WTC11 (cell line): ENCODE measurements around the gene PSMA7. TPM values are rescaled to one million over a fixed set of nuclear protein-coding genes. Genes with fewer than 3 reads are reported as not detected.

Experiments used
- ATAC-seq: fragments of 200-7000 bp; cut with Tn5 transposase; 2 replicates; pipeline ENCODE4 v1.10.0; 2021; ENCODE audit warnings: mild to moderate bottlenecking, moderate library complexity
- CTCF ChIA-PET: fragments of 300-600 bp; sonication (Branson Sonifier 250); formaldehyde crosslinking; loops from one replicate; lab custom pipeline; 2021; ENCODE audit warnings: antibody characterized with exemption; lab: Charles Lee
- POLR2A ChIA-PET: fragments of 350-600 bp; sonication (Branson Sonifier 250); formaldehyde crosslinking; loops from one replicate; lab custom pipeline; 2021; ENCODE audit warnings: antibody characterized with exemption; lab: Charles Lee
- DNase-seq: peaks from one replicate; pipeline ENCODE4 v3.0.0; 2021; ENCODE audit warnings: low spot score
- H3K27ac Mint-ChIP-seq: 2 replicates; pipeline ENCODE4 v1.8.0; 2021; ENCODE audit warnings: mixed read lengths
- H3K27me3 Mint-ChIP-seq: 2 replicates; pipeline ENCODE4 v1.8.0; 2021; ENCODE audit warnings: low read depth, mild to moderate bottlenecking, moderate library complexity, mixed read lengths
- H3K36me3 Mint-ChIP-seq: 2 replicates; pipeline ENCODE4 v1.8.0; 2021; ENCODE audit warnings: mixed read lengths
- H3K4me1 Mint-ChIP-seq: 2 replicates; pipeline ENCODE4 v1.8.0; 2022; ENCODE audit warnings: mixed read lengths
- H3K4me3 Mint-ChIP-seq: 2 replicates; pipeline ENCODE4 v1.8.0; 2021; ENCODE audit warnings: mild to moderate bottlenecking, moderate library complexity, mixed read lengths
- H3K9me3 Mint-ChIP-seq: 2 replicates; pipeline ENCODE4 v1.8.0; 2021; ENCODE audit warnings: mixed read lengths
- ARID4B ChIP-seq: sonication (generic); formaldehyde crosslinking; IDR thresholded peaks from 2 replicates; pipeline ENCODE4 v1.8.0; 2023; ENCODE audit warnings: missing genetic modification reagents, mild to moderate bottlenecking, borderline replicate concordance
- CBFB ChIP-seq: sonication (generic); formaldehyde crosslinking; IDR thresholded peaks from 2 replicates; pipeline ENCODE4 v1.8.1; 2022; ENCODE audit warnings: mild to moderate bottlenecking, low read depth, missing genetic modification reagents
- E2F5 ChIP-seq: sonication (generic); formaldehyde crosslinking; IDR thresholded peaks from 2 replicates; pipeline ENCODE4 v1.8.1; 2022; ENCODE audit warnings: mild to moderate bottlenecking, moderate library complexity, missing genetic modification reagents
- ETV6 ChIP-seq: sonication (generic); formaldehyde crosslinking; IDR thresholded peaks from 2 replicates; pipeline ENCODE4 v1.8.1; 2022; ENCODE audit warnings: mild to moderate bottlenecking, missing genetic modification reagents
- FOXK1 ChIP-seq: sonication (generic); formaldehyde crosslinking; IDR thresholded peaks from 2 replicates; pipeline ENCODE4 v1.8.0; 2022; ENCODE audit warnings: mild to moderate bottlenecking, moderate library complexity, missing genetic modification reagents
- IRF1 ChIP-seq: sonication (generic); formaldehyde crosslinking; IDR thresholded peaks from 2 replicates; pipeline ENCODE4 v1.8.0; 2023; ENCODE audit warnings: missing genetic modification reagents
- IRF2 ChIP-seq: sonication (generic); formaldehyde crosslinking; IDR thresholded peaks from 2 replicates; pipeline ENCODE4 v1.8.0; 2022; ENCODE audit warnings: low read depth, missing genetic modification reagents, borderline replicate concordance
- JAZF1 ChIP-seq: fragments of 250-450 bp; sonication (Bioruptor Pico); IDR thresholded peaks from 2 replicates; pipeline ENCODE4 v1.9.0; 2021; ENCODE audit warnings: moderate library complexity, mild to moderate bottlenecking, inconsistent platforms
- JUN ChIP-seq: sonication (generic); formaldehyde crosslinking; IDR thresholded peaks from 2 replicates; pipeline ENCODE4 v1.8.0; 2023; ENCODE audit warnings: mild to moderate bottlenecking, missing genetic modification reagents
- MAX ChIP-seq: sonication (generic); formaldehyde crosslinking; IDR thresholded peaks from 2 replicates; pipeline ENCODE4 v1.8.0; 2022; ENCODE audit warnings: mild to moderate bottlenecking, missing genetic modification reagents
- NR1H2 ChIP-seq: sonication (generic); formaldehyde crosslinking; IDR thresholded peaks from 2 replicates; pipeline ENCODE4 v1.9.0; 2021; ENCODE audit warnings: mild to moderate bottlenecking, moderate library complexity, missing genetic modification reagents
- OVOL2 ChIP-seq: fragments of 250-450 bp; sonication (Bioruptor Pico); IDR thresholded peaks from 2 replicates; pipeline ENCODE4 v1.9.0; 2021; ENCODE audit warnings: mild to moderate bottlenecking, borderline replicate concordance
- PRRX2 ChIP-seq: fragments of 250-450 bp; sonication (Bioruptor Pico); IDR thresholded peaks from 2 replicates; pipeline ENCODE4 v1.8.0; 2021; ENCODE audit warnings: mild to moderate bottlenecking
- SMAD3 ChIP-seq: sonication (generic); formaldehyde crosslinking; IDR thresholded peaks from 2 replicates; pipeline ENCODE4 v1.8.0; 2022; ENCODE audit warnings: missing genetic modification reagents, mild to moderate bottlenecking, borderline replicate concordance
- SMAD4 ChIP-seq: sonication (generic); formaldehyde crosslinking; IDR thresholded peaks from 2 replicates; pipeline ENCODE4 v1.8.0; 2022; ENCODE audit warnings: mild to moderate bottlenecking, missing genetic modification reagents
- SP1 ChIP-seq: sonication (generic); formaldehyde crosslinking; conservative IDR thresholded peaks from 2 replicates; pipeline ENCODE4 v1.8.1; 2022; ENCODE audit warnings: missing genetic modification reagents
- TP53 ChIP-seq: sonication (generic); formaldehyde crosslinking; IDR thresholded peaks from 2 replicates; pipeline ENCODE4 v1.8.1; 2023; ENCODE audit warnings: mild to moderate bottlenecking, missing genetic modification reagents
- USF1 ChIP-seq: sonication (generic); formaldehyde crosslinking; IDR thresholded peaks from 2 replicates; pipeline ENCODE4 v1.8.0; 2022; ENCODE audit warnings: mild to moderate bottlenecking, missing genetic modification reagents
- ZNF219 ChIP-seq: sonication (generic); formaldehyde crosslinking; IDR thresholded peaks from 2 replicates; pipeline ENCODE4 v1.8.0; 2023; ENCODE audit warnings: missing genetic modification reagents, mild to moderate bottlenecking, borderline replicate concordance
- ZNF263 ChIP-seq: sonication (generic); formaldehyde crosslinking; IDR thresholded peaks from 2 replicates; pipeline ENCODE4 v1.8.1; 2022; ENCODE audit warnings: low read depth, mild to moderate bottlenecking, moderate library complexity, missing genetic modification reagents
- ZNF317 ChIP-seq: sonication (generic); formaldehyde crosslinking; IDR thresholded peaks from 2 replicates; pipeline ENCODE4 v1.8.1; 2023; ENCODE audit warnings: low read depth, mild to moderate bottlenecking, moderate library complexity, missing genetic modification reagents, borderline replicate concordance
- total RNA-seq: library from RNA; stranded (reverse); gene quantifications from 3 replicates; pipeline ENCODE4 v1.2.3, GENCODE V29; 2021
- TF ChIP-seq, protein P1 (sequence below): sonication (generic); formaldehyde crosslinking; IDR thresholded peaks from 2 replicates; pipeline ENCODE4 v1.8.1; 2022; ENCODE audit warnings: low read depth, missing genetic modification reagents, borderline replicate concordance
- TF ChIP-seq, protein P2 (sequence below): fragments of 250-450 bp; sonication (Bioruptor Pico); IDR thresholded peaks from 2 replicates; pipeline ENCODE4 v1.9.0; 2021; ENCODE audit warnings: mild to moderate bottlenecking, borderline replicate concordance
- TF ChIP-seq, protein P3 (sequence below): sonication (generic); formaldehyde crosslinking; conservative IDR thresholded peaks from 2 replicates; pipeline ENCODE4 v1.8.1; 2022; ENCODE audit warnings: mild to moderate bottlenecking, missing genetic modification reagents

The PSMA7 gene
- total RNA-seq, 1 experiment from 2014 or later: 364 TPM

DNA sequence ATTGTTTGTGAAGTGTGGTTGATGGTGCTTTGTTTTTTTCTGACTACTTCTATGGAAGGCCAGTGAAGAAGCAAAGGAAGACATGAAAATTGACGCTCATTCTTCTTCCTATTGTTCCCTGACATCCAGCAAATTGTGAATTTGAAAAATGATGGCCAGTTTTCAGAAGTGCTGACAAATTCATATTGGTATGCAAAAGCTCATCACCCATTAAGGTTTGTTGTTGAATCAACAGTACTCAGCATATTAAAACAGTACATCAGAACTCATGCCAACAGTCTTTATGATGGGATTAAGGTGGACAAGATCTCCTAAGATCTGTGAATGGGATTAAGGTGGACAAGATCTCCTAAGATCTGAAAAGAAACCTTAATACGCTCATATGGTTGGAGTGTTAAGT is 38.6 kb upstream of the PSMA7 start (continued):
- TF ChIP-seq, protein P1, sequence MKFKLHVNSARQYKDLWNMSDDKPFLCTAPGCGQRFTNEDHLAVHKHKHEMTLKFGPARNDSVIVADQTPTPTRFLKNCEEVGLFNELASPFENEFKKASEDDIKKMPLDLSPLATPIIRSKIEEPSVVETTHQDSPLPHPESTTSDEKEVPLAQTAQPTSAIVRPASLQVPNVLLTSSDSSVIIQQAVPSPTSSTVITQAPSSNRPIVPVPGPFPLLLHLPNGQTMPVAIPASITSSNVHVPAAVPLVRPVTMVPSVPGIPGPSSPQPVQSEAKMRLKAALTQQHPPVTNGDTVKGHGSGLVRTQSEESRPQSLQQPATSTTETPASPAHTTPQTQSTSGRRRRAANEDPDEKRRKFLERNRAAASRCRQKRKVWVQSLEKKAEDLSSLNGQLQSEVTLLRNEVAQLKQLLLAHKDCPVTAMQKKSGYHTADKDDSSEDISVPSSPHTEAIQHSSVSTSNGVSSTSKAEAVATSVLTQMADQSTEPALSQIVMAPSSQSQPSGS (CRISPR knock-in tag): no peak
- TF ChIP-seq OVOL2: no peak
- TF ChIP-seq MAX (CRISPR knock-in tag): no peak
- no peak for TF ChIP-seq E2F5 (CRISPR knock-in tag)
- no peak for TF ChIP-seq SMAD3 (CRISPR knock-in tag)
- no peak for TF ChIP-seq CBFB (CRISPR knock-in tag)
- TF ChIP-seq USF1 (CRISPR knock-in tag): no peak
- TF ChIP-seq TP53 (CRISPR knock-in tag): no peak
- no peak for TF ChIP-seq PRRX2 (CRISPR knock-in tag)
- TF ChIP-seq NR1H2 (CRISPR knock-in tag): no peak
- no peak for TF ChIP-seq ZNF317
- no peak for TF ChIP-seq JAZF1 (CRISPR knock-in tag)
- TF ChIP-seq ZNF219 (CRISPR knock-in tag): no peak

- CTCF ChIA-PET: no interaction called here
- TF ChIP-seq ARID4B (CRISPR knock-in tag) (no peak), ETV6 (CRISPR knock-in tag) (no peak), ZNF263 (CRISPR knock-in tag) (no peak), IRF2 (CRISPR knock-in tag) (no peak), ZNF219 (CRISPR knock-in tag) (no peak), SMAD4 (CRISPR knock-in tag) (no peak), USF1 (CRISPR knock-in tag) (no peak), IRF1 (no peak), JUN (no peak), FOXK1 (CRISPR knock-in tag) (no peak), SP1 (CRISPR knock-in tag) (no peak)
- TF ChIP-seq, protein P2, sequence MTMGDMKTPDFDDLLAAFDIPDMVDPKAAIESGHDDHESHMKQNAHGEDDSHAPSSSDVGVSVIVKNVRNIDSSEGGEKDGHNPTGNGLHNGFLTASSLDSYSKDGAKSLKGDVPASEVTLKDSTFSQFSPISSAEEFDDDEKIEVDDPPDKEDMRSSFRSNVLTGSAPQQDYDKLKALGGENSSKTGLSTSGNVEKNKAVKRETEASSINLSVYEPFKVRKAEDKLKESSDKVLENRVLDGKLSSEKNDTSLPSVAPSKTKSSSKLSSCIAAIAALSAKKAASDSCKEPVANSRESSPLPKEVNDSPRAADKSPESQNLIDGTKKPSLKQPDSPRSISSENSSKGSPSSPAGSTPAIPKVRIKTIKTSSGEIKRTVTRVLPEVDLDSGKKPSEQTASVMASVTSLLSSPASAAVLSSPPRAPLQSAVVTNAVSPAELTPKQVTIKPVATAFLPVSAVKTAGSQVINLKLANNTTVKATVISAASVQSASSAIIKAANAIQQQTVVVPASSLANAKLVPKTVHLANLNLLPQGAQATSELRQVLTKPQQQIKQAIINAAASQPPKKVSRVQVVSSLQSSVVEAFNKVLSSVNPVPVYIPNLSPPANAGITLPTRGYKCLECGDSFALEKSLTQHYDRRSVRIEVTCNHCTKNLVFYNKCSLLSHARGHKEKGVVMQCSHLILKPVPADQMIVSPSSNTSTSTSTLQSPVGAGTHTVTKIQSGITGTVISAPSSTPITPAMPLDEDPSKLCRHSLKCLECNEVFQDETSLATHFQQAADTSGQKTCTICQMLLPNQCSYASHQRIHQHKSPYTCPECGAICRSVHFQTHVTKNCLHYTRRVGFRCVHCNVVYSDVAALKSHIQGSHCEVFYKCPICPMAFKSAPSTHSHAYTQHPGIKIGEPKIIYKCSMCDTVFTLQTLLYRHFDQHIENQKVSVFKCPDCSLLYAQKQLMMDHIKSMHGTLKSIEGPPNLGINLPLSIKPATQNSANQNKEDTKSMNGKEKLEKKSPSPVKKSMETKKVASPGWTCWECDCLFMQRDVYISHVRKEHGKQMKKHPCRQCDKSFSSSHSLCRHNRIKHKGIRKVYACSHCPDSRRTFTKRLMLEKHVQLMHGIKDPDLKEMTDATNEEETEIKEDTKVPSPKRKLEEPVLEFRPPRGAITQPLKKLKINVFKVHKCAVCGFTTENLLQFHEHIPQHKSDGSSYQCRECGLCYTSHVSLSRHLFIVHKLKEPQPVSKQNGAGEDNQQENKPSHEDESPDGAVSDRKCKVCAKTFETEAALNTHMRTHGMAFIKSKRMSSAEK (CRISPR knock-in tag): no peak
- TF ChIP-seq, protein P3, sequence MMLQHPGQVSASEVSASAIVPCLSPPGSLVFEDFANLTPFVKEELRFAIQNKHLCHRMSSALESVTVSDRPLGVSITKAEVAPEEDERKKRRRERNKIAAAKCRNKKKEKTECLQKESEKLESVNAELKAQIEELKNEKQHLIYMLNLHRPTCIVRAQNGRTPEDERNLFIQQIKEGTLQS: no peak
- TF ChIP-seq, all 79 proteins: peak for 0
- Mint-ChIP-seq H3K27me3 (no peaks in the 10 kb centered on the region), H3K4me1 (peaks cover 13% of the 10 kb centered on the region), H3K36me3 (peaks cover 11% of the 10 kb centered on the region), H3K4me3 (no peak overlapping the region), H3K9me3 (no peaks in the 10 kb centered on the region), H3K27ac (no peak overlapping the region)
- POLR2A ChIA-PET: no interaction called here
- DNase-seq: no peak
- no peak for ATAC-seq
Observed at GRCh38 chr20:62179162-62179504, 35.9 kb upstream of the PSMA7 start.
